ENCODE data around the gene GLOD5. TPM values are rescaled to one million over a fixed set of nuclear protein-coding genes. Genes with fewer than 3 reads are reported as not detected.

Gene GLOD5
- total RNA-seq, 4 donors from 2014 or later: not detected

DNA sequence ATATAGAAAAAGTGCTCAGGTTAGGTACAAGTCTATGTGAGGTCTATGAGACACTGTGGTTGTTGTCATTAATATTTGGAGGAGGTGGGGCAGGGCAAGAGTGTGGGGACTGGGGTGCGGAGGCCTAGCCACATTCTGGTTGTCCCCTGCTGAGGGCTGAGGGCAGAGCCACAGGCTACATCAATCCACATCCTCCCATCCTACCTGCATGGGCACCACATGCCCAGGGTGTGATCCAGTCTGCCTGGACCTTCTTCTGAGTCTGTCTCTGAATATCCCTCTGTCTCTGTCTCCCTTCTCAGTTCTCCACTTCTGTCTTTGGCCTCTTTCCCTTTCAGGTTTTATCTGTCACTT lies 23.6 kb downstream of the GLOD5 start:
- peaks cover 0 to 16% (median 0%) of the 10 kb centered on the region in 4 donors for H3K27me3 ChIP-seq
- intact Hi-C loops (cut with DNase I): no loop called here
- H3K36me3 ChIP-seq: no peaks in the 10 kb centered on the region
- no peak overlapping the region for H3K27ac ChIP-seq (replicated peaks in 1 of 4)
- no peak overlapping the region for H3K4me3 ChIP-seq
- 88% methylated on average over 1 of the region's 1 CpG for WGBS
- H3K9me3 ChIP-seq: no peaks in the 10 kb centered on the region
- no peak for DNase-seq (ENCODE audit: extremely low spot score)
- TF ChIP-seq POLR2A (IDR thresholded peaks at IDR 0.05; ENCODE audit: low read depth) (no peak), EP300 (IDR thresholded peaks at IDR 0.05) (no peak), POLR2AphosphoS5 (IDR thresholded peaks at IDR 0.05) (no peak)
- TF ChIP-seq, protein P1, sequence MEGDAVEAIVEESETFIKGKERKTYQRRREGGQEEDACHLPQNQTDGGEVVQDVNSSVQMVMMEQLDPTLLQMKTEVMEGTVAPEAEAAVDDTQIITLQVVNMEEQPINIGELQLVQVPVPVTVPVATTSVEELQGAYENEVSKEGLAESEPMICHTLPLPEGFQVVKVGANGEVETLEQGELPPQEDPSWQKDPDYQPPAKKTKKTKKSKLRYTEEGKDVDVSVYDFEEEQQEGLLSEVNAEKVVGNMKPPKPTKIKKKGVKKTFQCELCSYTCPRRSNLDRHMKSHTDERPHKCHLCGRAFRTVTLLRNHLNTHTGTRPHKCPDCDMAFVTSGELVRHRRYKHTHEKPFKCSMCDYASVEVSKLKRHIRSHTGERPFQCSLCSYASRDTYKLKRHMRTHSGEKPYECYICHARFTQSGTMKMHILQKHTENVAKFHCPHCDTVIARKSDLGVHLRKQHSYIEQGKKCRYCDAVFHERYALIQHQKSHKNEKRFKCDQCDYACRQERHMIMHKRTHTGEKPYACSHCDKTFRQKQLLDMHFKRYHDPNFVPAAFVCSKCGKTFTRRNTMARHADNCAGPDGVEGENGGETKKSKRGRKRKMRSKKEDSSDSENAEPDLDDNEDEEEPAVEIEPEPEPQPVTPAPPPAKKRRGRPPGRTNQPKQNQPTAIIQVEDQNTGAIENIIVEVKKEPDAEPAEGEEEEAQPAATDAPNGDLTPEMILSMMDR (IDR thresholded peaks at IDR 0.05): no peak
- H3K4me1 ChIP-seq: no peaks in the 10 kb centered on the region

DNA sequence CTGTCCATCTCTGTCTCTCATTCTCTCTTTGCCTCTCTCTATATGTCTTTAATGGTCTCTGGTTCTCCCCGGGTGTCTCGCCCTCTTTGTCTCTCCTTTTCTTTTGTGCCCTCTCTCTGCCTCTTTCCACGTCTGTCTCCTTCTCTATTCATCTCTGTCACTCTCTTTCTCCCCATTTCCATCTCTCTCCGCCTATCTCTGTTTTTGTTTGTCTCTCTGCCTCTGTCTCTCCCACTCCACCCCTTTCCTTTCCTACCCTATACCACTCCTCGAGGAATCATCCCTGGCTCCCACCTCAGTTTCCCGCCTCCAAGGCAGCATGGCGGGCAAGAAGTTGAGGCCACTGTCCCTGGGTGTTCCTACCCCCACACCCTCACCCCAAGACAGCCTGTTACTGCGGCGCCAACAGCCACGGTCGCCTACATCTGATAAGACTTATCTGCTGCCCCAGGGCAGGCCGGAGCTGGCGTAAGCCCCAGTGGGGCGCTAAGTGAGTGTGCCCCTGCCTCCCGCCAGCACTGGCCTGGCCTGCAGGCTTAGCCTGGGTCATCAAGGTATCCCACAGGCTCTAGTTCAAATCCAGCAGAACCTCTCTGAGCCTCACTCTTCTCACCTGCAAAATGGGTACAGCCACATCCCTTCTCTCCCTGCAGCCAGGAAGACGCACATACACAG lies 24.1 kb downstream of the GLOD5 start:
- 73% methylated on average over 12 of the region's 16 CpGs for WGBS
- no peaks in the 10 kb centered on the region for H3K4me1 ChIP-seq
- DNase-seq (ENCODE audit: extremely low spot score): no peak
- H3K27ac ChIP-seq (replicated peaks in 1 of 4): no peak overlapping the region
- H3K9me3 ChIP-seq: no peaks in the 10 kb centered on the region
- TF ChIP-seq, protein P1 (IDR thresholded peaks at IDR 0.05): no peak
- no peak for TF ChIP-seq EP300 (IDR thresholded peaks at IDR 0.05)
- TF ChIP-seq POLR2A (IDR thresholded peaks at IDR 0.05; ENCODE audit: low read depth): no peak
- no peak for TF ChIP-seq POLR2AphosphoS5 (IDR thresholded peaks at IDR 0.05)
- no peak overlapping the region for H3K4me3 ChIP-seq
- intact Hi-C loops (cut with DNase I): no loop called here
- H3K27me3 ChIP-seq: peaks cover 0 to 16% (median 0%) of the 10 kb centered on the region in 4 donors
- no peaks in the 10 kb centered on the region for H3K36me3 ChIP-seq

DNA sequence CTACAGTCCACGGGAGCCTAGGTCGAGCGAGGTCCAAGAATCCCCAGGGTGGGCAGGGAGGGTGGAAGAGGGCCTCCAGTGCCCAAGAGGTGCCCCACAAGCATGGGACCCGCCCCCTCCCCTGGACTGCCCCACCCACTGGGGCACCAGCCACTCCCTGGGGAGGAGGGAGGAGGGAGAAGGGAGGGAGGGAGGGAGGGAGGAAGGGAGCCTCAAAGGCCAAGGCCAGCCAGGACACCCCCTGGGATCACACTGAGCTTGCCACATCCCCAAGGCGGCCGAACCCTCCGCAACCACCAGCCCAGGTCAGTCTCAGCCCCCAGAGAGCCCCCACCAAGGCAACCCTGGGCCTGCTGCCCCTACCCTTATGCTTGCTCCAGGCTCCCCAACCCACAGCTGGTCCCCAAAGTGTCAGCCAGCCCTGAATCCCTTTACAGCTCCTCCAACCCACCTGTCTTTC lies 24.8 kb downstream of the GLOD5 start, which contains the start of gene GATA1:
Gene GATA1 (plus strand): TSS at position 250 of the 460 bp plus-strand sequence. CDS start 4,520 bp downstream, outside the sequence.
- H3K27ac ChIP-seq (replicated peaks in 1 of 4): no peak within 1 kb of the TSS
- no peak within 1 kb of the TSS for H3K4me3 ChIP-seq
- H3K4me1 ChIP-seq: no peaks in the 10 kb centered on the region
- no peaks in the 10 kb centered on the region for H3K36me3 ChIP-seq
- H3K27me3 ChIP-seq: peaks cover 0 to 16% (median 0%) of the 10 kb centered on the region in 4 donors
- intact Hi-C loops (cut with DNase I): no loop called here
- TF ChIP-seq, protein P1 (IDR thresholded peaks at IDR 0.05): no peak
- TF ChIP-seq POLR2AphosphoS5 (IDR thresholded peaks at IDR 0.05) (no peak), POLR2A (IDR thresholded peaks at IDR 0.05; ENCODE audit: low read depth) (no peak), EP300 (IDR thresholded peaks at IDR 0.05) (no peak)
- DNase-seq (ENCODE audit: extremely low spot score): no peak
- no peaks in the 10 kb centered on the region for H3K9me3 ChIP-seq
- 87% methylated on average over 6 of the region's 7 CpGs for WGBS

DNA sequence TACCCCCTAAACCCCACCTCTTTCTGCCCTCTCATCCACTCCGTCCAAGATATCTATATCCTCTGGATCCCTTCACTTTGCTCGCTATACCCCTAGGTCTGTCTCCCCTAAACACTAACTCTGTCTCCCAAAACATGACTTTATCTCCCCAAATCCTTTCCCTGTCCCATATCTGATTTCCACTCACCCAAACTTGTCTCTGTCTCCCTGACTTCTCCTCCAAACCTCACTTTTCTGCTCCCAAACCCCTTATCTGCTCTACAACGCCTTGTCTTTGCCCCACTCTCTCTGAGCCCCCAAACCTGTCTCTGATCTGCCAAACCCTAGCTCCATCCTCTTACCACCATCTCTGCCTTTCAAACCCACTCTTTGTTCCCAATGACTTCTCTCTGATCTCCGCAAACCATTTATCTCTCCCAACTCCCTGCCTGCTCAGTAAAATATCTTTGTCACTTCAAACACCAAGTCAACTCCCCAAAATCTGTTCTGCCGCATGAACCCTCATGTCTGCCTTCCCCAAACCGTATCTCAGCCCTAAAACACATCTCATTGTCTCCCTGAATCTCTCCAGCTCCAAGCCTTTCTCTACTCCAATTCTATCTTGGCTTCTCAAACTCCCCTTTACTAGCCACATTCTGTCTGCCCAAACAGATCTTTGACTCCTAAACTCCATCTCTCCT lies 25.4 kb downstream of the GLOD5 start:
- no peaks in the 10 kb centered on the region for H3K4me1 ChIP-seq
- H3K36me3 ChIP-seq: no peaks in the 10 kb centered on the region
- TF ChIP-seq, protein P1 (IDR thresholded peaks at IDR 0.05): no peak
- TF ChIP-seq POLR2AphosphoS5 (IDR thresholded peaks at IDR 0.05) (no peak), EP300 (IDR thresholded peaks at IDR 0.05) (no peak), POLR2A (IDR thresholded peaks at IDR 0.05; ENCODE audit: low read depth) (no peak)
- H3K4me3 ChIP-seq: no peak overlapping the region
- 62% methylated on average over 6 of the region's 6 CpGs for WGBS
- H3K9me3 ChIP-seq: no peaks in the 10 kb centered on the region
- H3K27ac ChIP-seq (replicated peaks in 1 of 4): no peak overlapping the region
- H3K27me3 ChIP-seq: peaks cover 0 to 16% (median 0%) of the 10 kb centered on the region in 4 donors
- DNase-seq (ENCODE audit: extremely low spot score): no peak
- intact Hi-C loops (cut with DNase I): no loop called here
